ENCODE data around the gene KIF15.
"Not testable (repeated sequence)": the region's sequence is repeated elsewhere in the genome, so short reads cannot be mapped to it uniquely, and the experiment has no call there.

The KIF15 gene

GRCh38 chr3:44761424-44762169 lies at the start of gene KIF15, which contains the start of gene KIAA1143:
TSS of gene KIF15 (plus strand) at chr3:44761794. CDS start at chr3:44761866, 72 bp downstream.
TSS of gene KIAA1143 (minus strand) at chr3:44761619. CDS start at chr3:44761602, 17 bp downstream.
- peak; percentile 96 for DNase-seq (ENCODE audit: low spot score)

GRCh38 chr3:44712455-44713075 lies 49.0 kb upstream of the KIF15 start, which contains the start of gene ZNF502:
TSS of gene ZNF502 (plus strand) at chr3:44712660. CDS start at chr3:44720262, 7,602 bp downstream.
- peak; percentile 86 for DNase-seq (ENCODE audit: low spot score)

GRCh38 chr3:44721231-44722102 lies 40.1 kb upstream of the KIF15 start:
- DNase-seq (ENCODE audit: low spot score), result no peak

GRCh38 chr3:44722103-44722401 lies 39.5 kb upstream of the KIF15 start:
- no peak for DNase-seq (ENCODE audit: low spot score)

GRCh38 chr3:44729384-44729910 lies 32.1 kb upstream of the KIF15 start, which contains the start of gene ZNF501:
TSS of gene ZNF501 (plus strand) at chr3:44729635. CDS start at chr3:44734422, 4,787 bp downstream.
- peak; percentile 96 for DNase-seq (ENCODE audit: low spot score)

GRCh38 chr3:44734646-44735168 lies 26.9 kb upstream of the KIF15 start:
- DNase-seq (ENCODE audit: low spot score), result no peak

GRCh38 chr3:44761101-44761423 lies 532 bp upstream of the KIF15 start:
- DNase-seq (ENCODE audit: low spot score), result no peak

- no peak for DNase-seq (ENCODE audit: low spot score)
These were observed 630 bp downstream of the KIF15 start for GRCh38 chr3:44762170-44762677.

- DNase-seq (ENCODE audit: low spot score), result no peak
These were observed 1.1 kb downstream of the KIF15 start for GRCh38 chr3:44762690-44763089.

GRCh38 chr3:44764248-44764647 lies 2.7 kb downstream of the KIF15 start:
- no peak for DNase-seq (ENCODE audit: low spot score)

- DNase-seq (ENCODE audit: low spot score), result no peak
These were observed 10.0 kb downstream of the KIF15 start for GRCh38 chr3:44771424-44772098.

GRCh38 chr3:44772099-44772442 lies 10.5 kb downstream of the KIF15 start:
- DNase-seq (ENCODE audit: low spot score), result no peak

GRCh38 chr3:44782891-44783290 lies 21.3 kb downstream of the KIF15 start:
- DNase-seq (ENCODE audit: low spot score), result peak; percentile 53

- no peak for DNase-seq (ENCODE audit: low spot score)
These were observed 33.6 kb downstream of the KIF15 start for GRCh38 chr3:44795197-44795596.

- no peak for DNase-seq (ENCODE audit: low spot score)
These were observed 40.4 kb downstream of the KIF15 start for GRCh38 chr3:44802011-44802410.

- DNase-seq (ENCODE audit: low spot score), result no peak
These were observed 41.7 kb downstream of the KIF15 start for GRCh38 chr3:44803298-44803697.

GRCh38 chr3:44805960-44806359 lies 44.4 kb downstream of the KIF15 start:
- no peak for DNase-seq (ENCODE audit: low spot score)

GRCh38 chr3:44814751-44815150 lies 53.2 kb downstream of the KIF15 start:
- DNase-seq (ENCODE audit: low spot score), result no peak

GRCh38 chr3:44816334-44816733 lies 54.7 kb downstream of the KIF15 start:
- DNase-seq (ENCODE audit: low spot score), result not testable (repeated sequence)

GRCh38 chr3:44821206-44821605 lies 59.6 kb downstream of the KIF15 start:
- not testable (repeated sequence) for DNase-seq (ENCODE audit: low spot score)

- DNase-seq (ENCODE audit: low spot score), result no peak
These were observed 63.8 kb downstream of the KIF15 start for GRCh38 chr3:44825264-44825925.

All from D341Med (cell line).